Esophagus (tissue), 2 donors: ENCODE data around the gene CLDN8. TPM values are rescaled to one million over a fixed set of nuclear protein-coding genes. Genes with fewer than 3 reads are reported as not detected.

Experiments used
- H3K27ac ChIP-seq, 2 donors: one replicate each; pipeline ENCODE4 v1.5.1; 2013; ENCODE audit warnings: low read depth in 2 of 2, mild to moderate bottlenecking in 2 of 2, inconsistent platforms in 1 of 2, low read length in 1 of 2, moderate library complexity in 1 of 2
- H3K27me3 ChIP-seq, 2 donors: one replicate each; pipeline ENCODE4 v1.6.1; 2013; ENCODE audit warnings: low read length in 2 of 2, control low read depth in 1 of 2, mild to moderate bottlenecking in 1 of 2; ENCODE audit not compliant: insufficient read depth in 2 of 2, control insufficient read depth in 1 of 2
- H3K36me3 ChIP-seq, 2 donors: one replicate each; pipeline ENCODE4 v1.6.1; 2013; ENCODE audit warnings: low read length in 1 of 2; ENCODE audit not compliant: control insufficient read depth in 2 of 2, insufficient read depth in 2 of 2
- H3K4me1 ChIP-seq, 2 donors: one replicate each; pipeline ENCODE4 v1.6.1; 2013; ENCODE audit warnings: low read length in 1 of 2; ENCODE audit not compliant: control insufficient read depth in 2 of 2, insufficient read depth in 2 of 2
- H3K4me3 ChIP-seq, 2 donors: one replicate each; pipeline ENCODE4 v1.5.1; 2013; ENCODE audit warnings: low read length in 2 of 2, mild to moderate bottlenecking in 2 of 2, low read depth in 1 of 2, moderate library complexity in 1 of 2
- H3K9me3 ChIP-seq, 2 donors: one replicate each; pipeline ENCODE4 v1.6.1; 2013; ENCODE audit warnings: mild to moderate bottlenecking in 2 of 2, low read depth in 1 of 2, low read length in 1 of 2, moderate library complexity in 1 of 2; ENCODE audit not compliant: control insufficient read depth in 2 of 2, insufficient read depth in 1 of 2
- WGBS, 2 donors: extraction: QIAGEN DNeasy Blood & Tissue Kit; methylation state at CpG; one replicate each; pipeline ENCODE4 v1.1.7; 2013; 5-methylcytosine and 5-hydroxymethylcytosine counted together
- polyA plus RNA-seq, 2 donors: library from polyadenylated mRNA; stranded (reverse); fragments of 200-250 nt; gene quantifications; one replicate each; pipeline ENCODE4 v1.2.3, GENCODE V29; 2013
- donor health status: healthy with polysubstance abuse.
- donor health status: Bipolar disorder and iron deficiency.

CLDN8 gene
- polyA plus RNA-seq, 2 donors = 1.4 to 2.6 TPM

GRCh38 chr21:30168086-30168485, 47.8 kb downstream of the CLDN8 start:
- H3K27ac ChIP-seq = peak overlapping the region in 1 of 2 donors; percentile 4
- H3K4me1 ChIP-seq = no peaks in the 10 kb centered on the region
- H3K36me3 ChIP-seq = no peaks in the 10 kb centered on the region
- no peaks in the 10 kb centered on the region for H3K9me3 ChIP-seq
- 52 to 72% methylated on average over 3 of the region's 3 CpGs for WGBS, 2 donors
- H3K4me3 ChIP-seq = no peak overlapping the region
- H3K27me3 ChIP-seq = no peaks in the 10 kb centered on the region

DNA sequence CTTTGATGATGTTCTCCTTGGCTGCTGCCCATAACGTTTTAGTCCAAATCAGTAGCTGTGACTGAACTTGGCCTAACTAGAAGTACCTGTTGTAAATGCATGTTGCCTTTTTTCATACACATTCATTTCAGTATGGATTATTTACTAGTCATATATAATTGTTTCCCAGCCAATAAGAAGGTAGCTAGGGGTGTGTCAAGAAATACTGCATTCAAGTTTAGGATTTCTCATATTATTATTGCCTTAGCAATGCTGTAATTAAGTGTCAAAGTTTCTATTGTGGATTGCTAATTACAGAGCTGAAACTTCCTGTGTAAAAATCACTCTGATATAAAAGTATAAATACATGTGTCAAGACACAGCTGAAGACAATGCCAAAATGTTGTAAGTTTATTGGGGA, 49.2 kb downstream of the CLDN8 start, which contains the start of gene CLDN17:
Gene CLDN17 (minus strand): TSS at position 101 of the 400 bp plus-strand sequence. CDS start 188 bp downstream, outside the sequence.
- H3K27me3 ChIP-seq = no peaks in the 10 kb centered on the region
- H3K36me3 ChIP-seq = no peaks in the 10 kb centered on the region
- peak within 1 kb of the TSS; percentile 51 to 56 for H3K27ac ChIP-seq
- 33 to 61% methylated on average over 1 of the region's 1 CpG for WGBS, 2 donors
- H3K4me1 ChIP-seq = no peaks in the 10 kb centered on the region
- H3K9me3 ChIP-seq = no peaks in the 10 kb centered on the region
- peak within 1 kb of the TSS in 1 of 2 donors; percentile 24 for H3K4me3 ChIP-seq

GRCh38 chr21:30166171-30166570, 49.7 kb downstream of the CLDN8 start:
- Histone ChIP-seq H3K4me3 (peak overlapping the region in 1 of 2 donors; percentile 24), H3K27me3 (no peaks in the 10 kb centered on the region), H3K36me3 (no peaks in the 10 kb centered on the region), H3K9me3 (no peaks in the 10 kb centered on the region), H3K4me1 (no peaks in the 10 kb centered on the region), H3K27ac (peak overlapping the region in 1 of 2 donors; percentile 56)
- 92 to 93% methylated on average over 9 of the region's 9 CpGs for WGBS, 2 donors

DNA sequence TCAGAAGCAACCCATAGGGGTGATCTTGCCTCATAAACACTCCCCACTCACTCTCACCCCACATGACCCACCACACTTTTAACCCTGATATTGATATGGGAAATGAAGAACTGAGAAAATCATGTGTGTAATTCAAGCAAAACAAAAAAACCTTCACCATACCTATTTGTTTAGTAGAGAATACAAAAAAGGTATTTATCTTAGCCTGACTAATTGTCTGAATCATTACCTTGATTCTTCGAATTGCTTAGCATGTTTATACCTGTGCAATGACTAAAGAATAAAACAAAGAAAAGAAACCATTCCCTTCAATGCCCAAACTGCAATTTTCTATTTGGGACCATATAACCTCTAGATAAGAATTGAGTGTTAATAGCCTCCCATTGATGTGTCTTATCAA, 51.1 kb downstream of the CLDN8 start:
- no peak overlapping the region for H3K27ac ChIP-seq
- H3K36me3 ChIP-seq = no peaks in the 10 kb centered on the region
- WGBS, 2 donors = 39 to 46% methylated on average over 1 of the region's 1 CpG
- H3K4me1 ChIP-seq = no peaks in the 10 kb centered on the region
- no peak overlapping the region for H3K4me3 ChIP-seq
- H3K27me3 ChIP-seq = no peaks in the 10 kb centered on the region
- H3K9me3 ChIP-seq = no peaks in the 10 kb centered on the region

Other genes with a start within 250 kb of the CLDN8 start
- gene CLDN17, start 49.3 kb downstream of the CLDN8 start, polyA plus RNA-seq = 10 to 100 TPM in 1 of 2 donors, 1 to 10 TPM in 1; 6.5 to 15.6 TPM
- gene KRTAP24-1, start 66.9 kb upstream of the CLDN8 start, polyA plus RNA-seq = not detected
- not detected for gene KRTAP25-1, start 73.4 kb upstream of the CLDN8 start, polyA plus RNA-seq
- gene KRTAP26-1, start 104.2 kb upstream of the CLDN8 start, polyA plus RNA-seq = not detected
- gene KRTAP27-1, start 121.6 kb upstream of the CLDN8 start, polyA plus RNA-seq = not detected
- gene KRTAP23-1, start 132.5 kb upstream of the CLDN8 start, polyA plus RNA-seq = not detected
- gene KRTAP13-2, start 156.2 kb upstream of the CLDN8 start, polyA plus RNA-seq = not detected
- gene KRTAP13-1, start 179.9 kb upstream of the CLDN8 start, polyA plus RNA-seq = not detected
- gene KRTAP13-3, start 209.8 kb upstream of the CLDN8 start, polyA plus RNA-seq = not detected
- gene KRTAP13-4, start 214.1 kb upstream of the CLDN8 start, polyA plus RNA-seq = not detected
- not detected for gene KRTAP15-1, start 224.2 kb upstream of the CLDN8 start, polyA plus RNA-seq